ENCODE data around the gene NEK7.

NEK7 gene

GRCh38 chr1:198263186-198263585 is 106.4 kb downstream of the NEK7 start:
- no peak for DNase-seq

GRCh38 chr1:198264282-198264681 is 107.5 kb downstream of the NEK7 start:
- DNase-seq, result no peak

GRCh38 chr1:198265073-198265661 is 108.4 kb downstream of the NEK7 start:
- no peak for DNase-seq

GRCh38 chr1:198267056-198267455 is 110.3 kb downstream of the NEK7 start:
- no peak for DNase-seq

- DNase-seq, result no peak
These were observed 111.1 kb downstream of the NEK7 start for GRCh38 chr1:198267921-198268320.

GRCh38 chr1:198268784-198269645 is 112.2 kb downstream of the NEK7 start:
- no peak for DNase-seq

GRCh38 chr1:198269646-198269940 is 112.8 kb downstream of the NEK7 start:
- DNase-seq, result no peak

- no peak for DNase-seq
These were observed 113.6 kb downstream of the NEK7 start for GRCh38 chr1:198270273-198270828.

GRCh38 chr1:198271467-198271866 is 114.7 kb downstream of the NEK7 start:
- no peak for DNase-seq

GRCh38 chr1:198272492-198272891 is 115.7 kb downstream of the NEK7 start:
- no peak for DNase-seq

- no peak for DNase-seq
These were observed 117.0 kb downstream of the NEK7 start for GRCh38 chr1:198273748-198274295.

GRCh38 chr1:198275597-198275996 is 118.8 kb downstream of the NEK7 start:
- no peak for DNase-seq

- no peak for DNase-seq
These were observed 119.4 kb downstream of the NEK7 start for GRCh38 chr1:198276241-198276640.

- no peak for DNase-seq
These were observed 122.1 kb downstream of the NEK7 start for GRCh38 chr1:198278943-198279342.

GRCh38 chr1:198280080-198280479 is 123.3 kb downstream of the NEK7 start:
- DNase-seq, result no peak

GRCh38 chr1:198281911-198282310 is 125.1 kb downstream of the NEK7 start:
- DNase-seq, result no peak

GRCh38 chr1:198283222-198283621 is 126.4 kb downstream of the NEK7 start:
- no peak for DNase-seq

- DNase-seq, result no peak
These were observed 131.1 kb downstream of the NEK7 start for GRCh38 chr1:198287916-198288315.

- no peak for DNase-seq
These were observed 133.4 kb downstream of the NEK7 start for GRCh38 chr1:198290089-198290683.

GRCh38 chr1:198291036-198291435 is 134.2 kb downstream of the NEK7 start:
- DNase-seq, result no peak

- no peak for DNase-seq
These were observed 135.1 kb downstream of the NEK7 start for GRCh38 chr1:198291924-198292323.

GRCh38 chr1:198295225-198295624 is 138.4 kb downstream of the NEK7 start:
- no peak for DNase-seq

- no peak for DNase-seq
These were observed 139.2 kb downstream of the NEK7 start for GRCh38 chr1:198295971-198296370.

GRCh38 chr1:198297281-198297680 is 140.5 kb downstream of the NEK7 start:
- DNase-seq, result no peak

Data from NCI-H1092 treated with DMSO at 0.1 percent for 48 hours (cell line).